ENCODE measurements around the gene PPCS.

Gene PPCS
- 32.0 to 50.0 (median 41.1) reads per million in 3 experiments for total RNA-seq

- peak; percentile 93 for DNase-seq
Observed at GRCh38 chr1:42456010-42456753, at the start of gene PPCS, which contains the start of gene ZMYND12. PPCS (plus strand) TSS chr1:42456543; CDS start chr1:42456566, 23 bp downstream. ZMYND12 (minus strand) TSS chr1:42456022; CDS start chr1:42455997, 25 bp downstream.

GRCh38 chr1:42414551-42415496 is 41.5 kb upstream of the PPCS start:
- no peak for DNase-seq

- DNase-seq, result no peak
Observed at GRCh38 chr1:42417166-42417565, 39.2 kb upstream of the PPCS start.

- DNase-seq, result no peak
Observed at GRCh38 chr1:42418516-42418915, 37.8 kb upstream of the PPCS start.

GRCh38 chr1:42419126-42419821 is 37.1 kb upstream of the PPCS start:
- DNase-seq, result no peak

GRCh38 chr1:42420121-42420520 is 36.2 kb upstream of the PPCS start:
- DNase-seq, result no peak

GRCh38 chr1:42420911-42421585 is 35.3 kb upstream of the PPCS start:
- DNase-seq, result no peak

- DNase-seq, result no peak
Observed at GRCh38 chr1:42422737-42423136, 33.6 kb upstream of the PPCS start.

GRCh38 chr1:42423681-42424080 is 32.7 kb upstream of the PPCS start:
- no peak for DNase-seq

- DNase-seq, result no peak
Observed at GRCh38 chr1:42424201-42424600, 32.1 kb upstream of the PPCS start.

- no peak for DNase-seq
Observed at GRCh38 chr1:42427240-42427639, 29.1 kb upstream of the PPCS start.

GRCh38 chr1:42429603-42430002 is 26.7 kb upstream of the PPCS start:
- DNase-seq, result no peak

GRCh38 chr1:42430286-42431135 is 25.8 kb upstream of the PPCS start:
- no peak for DNase-seq

GRCh38 chr1:42431514-42431913 is 24.8 kb upstream of the PPCS start:
- DNase-seq, result no peak

GRCh38 chr1:42432714-42433113 is 23.6 kb upstream of the PPCS start:
- DNase-seq, result no peak

GRCh38 chr1:42433369-42433768 is 23.0 kb upstream of the PPCS start:
- no peak for DNase-seq

GRCh38 chr1:42434340-42434739 is 22.0 kb upstream of the PPCS start:
- DNase-seq, result no peak

GRCh38 chr1:42439940-42440339 is 16.4 kb upstream of the PPCS start:
- DNase-seq, result no peak

- no peak for DNase-seq
Observed at GRCh38 chr1:42442662-42443061, 13.7 kb upstream of the PPCS start.

GRCh38 chr1:42449256-42449655 is 7.1 kb upstream of the PPCS start:
- no peak for DNase-seq

- no peak for DNase-seq
Observed at GRCh38 chr1:42450061-42450460, 6.3 kb upstream of the PPCS start.
